NCI-H2107 treated with DMSO at 0.1 percent for 48 hours (cell line): ENCODE data around the gene ZMYM5.
A peak's percentile ranks its signal among the peaks of the same experiment; 100 is the strongest.
"Not testable (repeated sequence)": the region's sequence is repeated elsewhere in the genome, so short reads cannot be mapped to it uniquely, and the experiment has no call there.

Source experiments
- DNase-seq: peaks from one replicate; lab custom pipeline; 2025; ENCODE audit not compliant: unreplicated experiment; lab: John Stamatoyannopoulos, UW

Gene ZMYM5

DNA sequence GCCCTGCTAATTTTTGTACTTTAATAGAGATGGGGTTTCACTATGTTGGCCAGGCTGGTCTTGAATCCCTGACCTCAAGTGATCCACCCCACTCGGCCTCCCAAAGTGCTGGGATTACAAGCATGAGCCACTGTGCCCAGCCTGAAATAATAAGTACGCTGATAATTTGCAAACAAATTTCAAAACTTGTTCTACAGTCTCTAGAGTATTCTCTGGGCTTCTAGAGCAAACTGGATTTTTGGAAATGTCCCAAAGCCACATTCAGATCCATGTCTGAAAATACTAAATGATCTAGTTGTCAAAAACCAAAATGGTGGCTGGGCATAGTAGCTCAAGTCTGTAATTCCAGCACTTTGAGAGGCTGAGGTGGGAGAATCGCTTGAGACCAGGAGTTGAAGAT is 40.8 kb downstream of the ZMYM5 start:
- no peak for DNase-seq

DNA sequence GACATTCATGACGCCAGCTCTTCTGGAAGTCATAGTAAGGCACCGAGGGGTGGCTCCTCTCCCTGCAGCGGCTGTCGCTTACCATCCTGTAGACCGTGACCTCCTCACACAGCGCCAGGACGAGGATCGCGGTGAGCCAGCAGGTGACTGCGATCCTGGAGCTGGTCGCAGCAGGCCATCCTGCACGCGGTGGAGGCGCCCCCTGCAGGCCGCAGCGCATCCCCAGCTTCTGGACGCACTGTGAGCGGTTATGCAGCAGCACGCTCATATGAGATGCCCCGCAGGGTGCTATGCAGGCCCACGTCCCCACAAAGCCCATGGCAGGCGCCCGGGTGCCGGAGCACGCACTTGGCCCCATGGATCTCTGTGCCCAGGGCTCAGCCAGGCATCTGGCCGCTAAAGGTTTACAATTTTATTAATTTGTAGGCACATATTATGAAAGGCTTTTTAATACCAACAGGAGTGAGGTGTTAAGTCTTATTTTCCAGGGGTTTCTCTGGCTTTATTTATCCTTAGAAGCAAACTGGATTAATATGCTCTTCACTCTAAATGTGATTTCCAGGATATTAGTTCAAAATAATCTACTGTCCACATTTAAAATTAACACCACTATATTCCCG is 45.1 kb downstream of the ZMYM5 start:
- DNase-seq: no peak

- no peak for DNase-seq
These were observed 45.8 kb downstream of the ZMYM5 start for GRCh38 chr13:19817510-19818158.

DNA sequence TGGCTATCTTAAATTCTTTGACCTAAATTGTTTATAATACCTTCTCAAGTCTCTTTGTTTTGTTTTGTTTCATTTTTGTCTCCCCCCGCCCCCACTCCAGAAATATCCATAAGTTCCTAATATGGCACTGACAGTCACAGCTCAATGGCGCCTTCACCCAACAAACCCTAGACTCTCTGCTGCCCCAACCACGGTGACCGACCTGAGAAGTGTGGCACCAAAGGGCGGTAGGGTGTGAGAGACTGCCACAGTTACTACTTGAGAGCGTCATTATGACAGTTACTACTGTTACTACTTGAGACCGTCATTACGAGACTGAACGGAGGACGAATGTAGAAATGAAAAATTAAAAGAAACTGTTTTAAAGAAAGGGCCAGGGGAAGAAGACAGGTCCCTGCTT is 46.3 kb downstream of the ZMYM5 start:
- no peak for DNase-seq

DNA sequence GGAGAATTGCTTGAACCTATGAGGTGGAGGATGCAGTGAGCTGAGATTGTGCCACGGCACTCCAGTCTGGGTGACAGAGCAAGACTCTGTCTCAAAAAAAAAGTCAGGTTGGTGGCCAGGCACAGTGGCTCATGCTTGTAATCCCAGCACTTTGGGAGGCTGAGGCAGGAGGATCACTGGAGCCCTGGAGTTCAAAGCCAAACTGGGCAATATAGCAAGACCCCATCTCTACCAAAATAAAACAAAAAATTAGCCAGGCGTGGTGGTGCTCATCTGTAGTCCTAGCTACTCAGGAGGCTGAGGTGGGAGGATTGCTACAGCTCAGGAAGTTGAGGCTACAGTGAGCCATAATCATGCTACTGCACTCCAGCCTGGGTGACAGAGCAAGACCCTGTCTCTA is 47.6 kb downstream of the ZMYM5 start:
- not testable (repeated sequence) for DNase-seq

DNA sequence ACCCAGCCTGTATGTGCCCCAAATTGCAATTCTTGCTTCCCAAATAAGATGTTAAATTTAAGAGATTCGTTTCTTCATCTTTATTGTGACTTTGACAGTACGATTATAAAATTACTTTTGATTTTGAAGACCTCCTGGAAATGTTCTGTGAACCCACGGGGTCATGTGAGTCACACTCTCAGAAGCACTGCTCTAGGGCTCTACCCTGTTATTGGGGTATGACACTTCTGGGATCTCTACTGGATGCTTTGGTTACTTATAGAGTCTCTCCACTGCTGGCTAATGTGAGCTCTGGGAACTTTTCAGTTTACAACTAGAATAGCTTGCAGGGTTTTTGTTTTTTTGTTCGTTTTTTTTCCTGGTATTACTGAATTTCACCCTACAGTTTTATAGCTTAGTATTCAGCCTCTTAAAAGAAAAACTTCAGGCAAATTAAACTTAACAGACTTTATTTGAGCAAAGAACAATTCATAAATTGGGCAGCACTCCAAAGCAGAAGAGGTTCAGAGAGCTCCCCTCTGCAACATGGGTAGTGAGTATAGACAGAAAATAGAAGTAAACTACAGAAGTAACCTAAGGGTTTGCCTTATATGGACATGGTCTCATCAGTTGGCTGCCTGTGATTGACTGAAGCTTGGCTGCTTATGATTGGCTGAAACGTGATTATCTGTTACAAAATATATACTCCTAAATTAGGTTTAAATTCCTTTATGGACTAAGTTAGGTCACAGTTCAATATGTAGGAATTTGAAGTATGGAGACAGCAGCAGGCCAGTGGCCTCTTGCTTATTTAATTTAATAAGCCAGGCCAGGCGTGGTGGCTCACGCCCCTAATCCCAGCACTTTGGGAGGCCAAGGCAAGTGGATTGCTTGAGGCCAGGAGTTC is 52.2 kb downstream of the ZMYM5 start:
- no peak for DNase-seq

GRCh38 chr13:19810151-19810550 is 53.3 kb downstream of the ZMYM5 start:
- no peak for DNase-seq

GRCh38 chr13:19805765-19806164 is 57.7 kb downstream of the ZMYM5 start:
- DNase-seq: no peak

- DNase-seq: no peak
These were observed 67.5 kb downstream of the ZMYM5 start for GRCh38 chr13:19795956-19796355.

DNA sequence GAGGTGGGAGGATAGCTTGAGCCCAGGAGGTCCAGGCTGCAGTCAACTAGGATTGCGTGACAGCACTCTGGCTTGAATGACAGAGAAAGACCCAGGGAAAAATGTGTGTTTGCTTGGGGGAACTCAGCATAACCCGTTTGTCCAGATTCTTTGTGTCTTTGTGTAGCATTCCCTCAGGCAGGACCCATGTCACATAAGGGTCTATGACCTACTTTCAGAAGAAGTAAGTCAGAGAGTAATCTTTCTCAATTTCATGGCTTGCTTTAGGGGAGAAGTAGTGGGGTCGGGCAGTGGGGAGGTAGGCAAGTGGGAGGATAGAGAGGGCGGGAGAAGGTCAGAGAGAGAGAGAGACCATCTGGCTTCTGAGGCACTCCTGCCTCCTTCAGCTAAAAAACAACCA is 68.8 kb downstream of the ZMYM5 start:
- DNase-seq: no peak

GRCh38 chr13:19791953-19792537 is 71.4 kb downstream of the ZMYM5 start:
- DNase-seq: no peak

GRCh38 chr13:19782727-19783682 is 80.4 kb downstream of the ZMYM5 start, which contains the start of gene PSPC1:
Gene PSPC1 (minus strand): TSS chr13:19782945. CDS start chr13:19782757, 188 bp downstream.
- peak; percentile 89 for DNase-seq

- DNase-seq: no peak
These were observed 81.3 kb downstream of the ZMYM5 start for GRCh38 chr13:19782049-19782726.

DNA sequence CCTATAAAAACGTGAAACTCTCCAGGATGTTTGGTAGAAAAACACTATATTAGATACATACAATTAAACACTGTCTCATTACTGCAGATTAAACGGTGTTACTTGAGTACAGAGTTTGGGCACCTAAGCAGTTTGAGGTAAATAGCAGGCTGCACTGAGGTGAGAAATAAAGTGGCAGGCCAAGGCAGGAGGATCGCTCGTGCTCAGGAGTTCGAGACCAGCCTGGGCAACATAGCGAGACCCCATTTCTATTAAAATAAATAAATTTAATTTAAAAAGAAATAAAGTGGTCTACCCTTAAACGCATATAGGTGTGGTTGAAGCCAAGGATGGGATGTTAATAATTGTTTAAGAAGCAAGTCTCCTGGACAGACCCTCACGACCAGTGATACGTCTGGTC is 81.9 kb downstream of the ZMYM5 start:
- no peak for DNase-seq

DNA sequence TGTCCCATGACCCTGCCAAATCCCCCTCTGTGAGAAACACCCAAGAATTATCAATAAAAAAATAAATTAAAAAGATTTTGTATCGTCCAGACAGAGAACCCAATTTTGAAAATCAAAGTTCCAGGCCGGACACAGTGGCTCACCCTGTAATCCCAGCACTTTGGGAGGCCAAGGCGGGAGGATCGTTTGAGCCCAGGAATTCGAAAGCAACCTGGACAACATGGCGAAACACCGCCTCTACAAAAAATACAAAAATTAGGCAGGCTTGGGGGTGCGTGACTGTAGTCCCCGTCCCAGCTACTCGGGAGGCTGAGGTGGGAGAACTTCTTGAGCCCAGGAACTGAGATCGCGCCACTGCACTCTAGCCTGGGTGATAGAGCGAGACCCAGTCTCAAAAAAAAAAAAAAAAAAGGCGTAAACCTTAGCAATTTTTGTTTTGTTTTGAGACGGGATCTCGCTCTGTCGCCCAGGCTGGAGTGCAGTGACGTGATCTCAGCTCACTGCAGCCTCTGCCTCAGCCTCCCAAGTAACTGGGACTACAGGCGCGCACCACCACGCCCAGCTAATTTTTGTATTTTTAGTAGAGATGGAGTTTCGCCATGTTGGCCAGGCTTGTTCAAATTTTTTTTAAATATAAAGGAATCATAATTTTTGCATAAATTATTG is 82.6 kb downstream of the ZMYM5 start:
- not testable (repeated sequence) for DNase-seq
